Endothelial cell of umbilical vein (primary cell): ENCODE data around the gene GAL.

Source experiments
- EZH2 ChIP-seq: IDR thresholded peaks from 2 replicates; pipeline ENCODE4 v1.6.1; 2012; ENCODE audit warnings: borderline replicate concordance, low read depth, mild to moderate bottlenecking, moderate library complexity, low read length, inconsistent platforms; ENCODE audit not compliant: severe bottlenecking
- TF ChIP-seq, protein P1 (sequence below), 2 donors: IDR thresholded peaks; 1 replicate in 1 of 2; 2 replicates in 1 of 2; pipeline ENCODE4 v1.5.1; 2011; ENCODE audit warnings: low read length in 2 of 2, mild to moderate bottlenecking in 2 of 2, moderate library complexity in 2 of 2, control low read depth in 1 of 2, inconsistent platforms in 1 of 2, low read depth in 1 of 2; ENCODE audit not compliant: insufficient read depth in 1 of 2; ENCODE audit errors: extremely low read depth in 1 of 2

DNA sequence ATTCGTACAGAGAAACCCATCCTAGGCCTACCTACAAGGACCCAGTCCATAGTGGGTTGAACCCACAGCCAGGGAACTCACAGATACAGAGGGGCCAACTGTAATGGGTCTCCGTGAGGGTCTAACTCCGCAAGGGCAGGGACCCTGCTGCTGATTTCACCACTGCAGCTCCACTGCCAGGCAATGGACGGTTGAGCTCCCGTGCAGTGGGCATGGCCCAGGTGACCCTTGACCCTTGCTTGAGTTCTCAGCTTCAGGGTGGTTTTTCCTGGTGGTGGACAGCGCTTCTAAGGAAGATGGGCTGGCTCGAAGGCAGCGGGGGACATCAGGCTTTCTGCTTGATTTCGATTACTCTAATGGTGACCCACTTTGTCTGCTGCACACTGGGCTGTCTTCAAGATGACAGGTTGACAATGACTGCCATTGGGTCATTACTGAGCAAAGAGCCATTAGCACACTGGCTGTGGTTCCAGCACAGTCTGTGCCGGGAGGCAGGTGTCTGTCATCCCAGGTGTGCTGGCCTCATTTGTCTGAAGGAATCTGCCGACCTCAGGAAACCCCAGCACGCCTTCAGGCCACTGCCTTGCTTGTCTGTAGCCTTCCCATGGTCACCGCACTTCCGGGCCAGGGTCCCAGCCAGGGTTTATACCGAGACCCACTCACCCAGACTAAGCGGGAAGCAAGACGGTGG is 3.7 kb upstream of the GAL start:
- no peak for TF ChIP-seq EZH2
- TF ChIP-seq, protein P1, sequence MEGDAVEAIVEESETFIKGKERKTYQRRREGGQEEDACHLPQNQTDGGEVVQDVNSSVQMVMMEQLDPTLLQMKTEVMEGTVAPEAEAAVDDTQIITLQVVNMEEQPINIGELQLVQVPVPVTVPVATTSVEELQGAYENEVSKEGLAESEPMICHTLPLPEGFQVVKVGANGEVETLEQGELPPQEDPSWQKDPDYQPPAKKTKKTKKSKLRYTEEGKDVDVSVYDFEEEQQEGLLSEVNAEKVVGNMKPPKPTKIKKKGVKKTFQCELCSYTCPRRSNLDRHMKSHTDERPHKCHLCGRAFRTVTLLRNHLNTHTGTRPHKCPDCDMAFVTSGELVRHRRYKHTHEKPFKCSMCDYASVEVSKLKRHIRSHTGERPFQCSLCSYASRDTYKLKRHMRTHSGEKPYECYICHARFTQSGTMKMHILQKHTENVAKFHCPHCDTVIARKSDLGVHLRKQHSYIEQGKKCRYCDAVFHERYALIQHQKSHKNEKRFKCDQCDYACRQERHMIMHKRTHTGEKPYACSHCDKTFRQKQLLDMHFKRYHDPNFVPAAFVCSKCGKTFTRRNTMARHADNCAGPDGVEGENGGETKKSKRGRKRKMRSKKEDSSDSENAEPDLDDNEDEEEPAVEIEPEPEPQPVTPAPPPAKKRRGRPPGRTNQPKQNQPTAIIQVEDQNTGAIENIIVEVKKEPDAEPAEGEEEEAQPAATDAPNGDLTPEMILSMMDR (IDR thresholded peaks at IDR 0.05; ENCODE audit: extremely low read depth in 1 of 2, insufficient read depth in 1 of 2, low read depth in 1 of 2, low read length in 2 of 2): no peak
